H1 (cell line): Measurements from ENCODE around the gene PRRX1. TPM values are rescaled to one million over a fixed set of nuclear protein-coding genes. Genes with fewer than 3 reads are reported as not detected.
A peak's percentile ranks its signal among the peaks of the same experiment; 100 is the strongest.

Experiments used
- CEBPB ChIP-seq: IDR thresholded peaks from 2 replicates; pipeline ENCODE4 v1.6.1; 2012; ENCODE audit warnings: low read depth, low read length
- CHD1 ChIP-seq: IDR thresholded peaks from 2 replicates; pipeline ENCODE4 v1.6.1; 2012; ENCODE audit warnings: low read depth, low read length, improper control_type of control experiment
- KDM1A ChIP-seq: fragments of 200-600, 300-600 bp; sonication (generic); IDR thresholded peaks from 2 replicates; pipeline ENCODE4 v1.7.1; 2016; ENCODE audit warnings: mild to moderate bottlenecking, low read length, borderline replicate concordance
- KDM4A ChIP-seq: IDR thresholded peaks from one replicate; pipeline ENCODE4 v1.7.1; 2012; ENCODE audit warnings: low read depth, mild to moderate bottlenecking, moderate library complexity, low read length, inconsistent platforms; ENCODE audit not compliant: severe bottlenecking
- KDM5A ChIP-seq: fragments of 200-600 bp; IDR thresholded peaks from 2 replicates; pipeline ENCODE4 v1.7.1; 2012; ENCODE audit warnings: mild to moderate bottlenecking, low read length, inconsistent platforms, mixed read lengths
- MAFK ChIP-seq: IDR thresholded peaks from 2 replicates; pipeline ENCODE4 v1.6.1; 2012; ENCODE audit warnings: low read depth, mild to moderate bottlenecking, improper control_type of control experiment, low read length
- NANOG ChIP-seq: IDR thresholded peaks from 2 replicates; pipeline ENCODE4 v1.6.1; 2011; ENCODE audit warnings: low read length, low read depth, mild to moderate bottlenecking, inconsistent platforms; ENCODE audit not compliant: insufficient read depth, poor library complexity, severe bottlenecking
- RFX5 ChIP-seq: IDR thresholded peaks from 2 replicates; pipeline ENCODE4 v1.6.1; 2011; ENCODE audit warnings: low read depth, low read length, improper control_type of control experiment, borderline replicate concordance
- RXRA ChIP-seq: IDR thresholded peaks from 2 replicates; pipeline ENCODE4 v1.6.1; 2011; ENCODE audit warnings: low read depth, mild to moderate bottlenecking, low read length, moderate library complexity; ENCODE audit not compliant: insufficient read depth
- SIN3A ChIP-seq, 2 experiments: IDR thresholded peaks in 1 of 2; conservative IDR thresholded peaks in 1 of 2; 2 replicates each; pipeline ENCODE4 v1.6.1; 2011 to 2012; ENCODE audit warnings: low read length in 2 of 2, improper control_type of control experiment in 1 of 2, low read depth in 1 of 2, mild to moderate bottlenecking in 1 of 2
- SP4 ChIP-seq: IDR thresholded peaks from 2 replicates; pipeline ENCODE4 v1.6.1; 2012; ENCODE audit warnings: low read length, inconsistent platforms
- SRF ChIP-seq: IDR thresholded peaks from 2 replicates; pipeline ENCODE4 v1.6.1; 2011; ENCODE audit warnings: mild to moderate bottlenecking, low read depth, low read length, moderate library complexity
- SUZ12 ChIP-seq: fragments of 200-600 bp; sonication (generic); IDR thresholded peaks from 2 replicates; pipeline ENCODE4 v1.6.1; 2012; ENCODE audit warnings: mild to moderate bottlenecking, inconsistent platforms, low read length, moderate library complexity, mixed read lengths
- TAF1 ChIP-seq: IDR thresholded peaks from 2 replicates; pipeline ENCODE4 v1.6.1; 2011; ENCODE audit warnings: mild to moderate bottlenecking, low read depth, low read length
- TBP ChIP-seq: IDR thresholded peaks from 2 replicates; pipeline ENCODE4 v1.6.1; 2011; ENCODE audit warnings: low read depth, low read length, improper control_type of control experiment
- TEAD4 ChIP-seq: IDR thresholded peaks from 2 replicates; pipeline ENCODE4 v1.6.1; 2012; ENCODE audit warnings: low read depth, low read length, inconsistent platforms, mixed read lengths
- YY1 ChIP-seq: IDR thresholded peaks from 2 replicates; pipeline ENCODE4 v1.6.1; 2011; ENCODE audit warnings: low read depth, mild to moderate bottlenecking, low read length
- ZNF274 ChIP-seq: IDR thresholded peaks from 2 replicates; pipeline ENCODE4 v1.7.0; 2012; ENCODE audit warnings: low read length, borderline replicate concordance; ENCODE audit errors: extremely low read depth
- polyA plus RNA-seq, 7 experiments: library from polyadenylated mRNA; depleted of rRNA in 3 of 7; stranded (reverse) in 5 of 7; unstranded in 2 of 7; fragments of >200 nt in 5 of 7; fragments of 200-250 nt in 2 of 7; gene quantifications; 1 replicate in 5 of 7; 2 replicates in 1 of 7; 4 replicates in 1 of 7; pipeline versions ENCODE4 v1.2.1 to v1.2.3, GENCODE V29; 2011 to 2013; ENCODE audit warnings: missing spikeins in 2 of 7, mixed read lengths in 2 of 7
- total RNA-seq: library from RNA; stranded (reverse); fragmentation: NEBNext Ultra II Directional; extraction: Animal tissue kit (Norgen Biotek cat#: 25700); gene quantifications from 2 replicates; pipeline ENCODE4 v1.2.1, GENCODE V29; 2021
- TF ChIP-seq, protein P1 (sequence below): IDR thresholded peaks from 2 replicates; pipeline ENCODE4 v1.6.1; 2011; ENCODE audit warnings: low read depth, mild to moderate bottlenecking, low read length; ENCODE audit not compliant: insufficient read depth
- TF ChIP-seq, protein P2 (sequence below): IDR thresholded peaks from 2 replicates; pipeline ENCODE4 v1.6.1; 2012; ENCODE audit warnings: inconsistent platforms
- TF ChIP-seq, protein P3 (sequence below), 3 experiments: IDR thresholded peaks; 1 replicate in 2 of 3; 2 replicates in 1 of 3; pipeline versions ENCODE4 v1.5.1 to v1.6.1; 2011; ENCODE audit warnings: low read length in 3 of 3, mild to moderate bottlenecking in 3 of 3, inconsistent platforms in 2 of 3, low read depth in 1 of 3, moderate library complexity in 1 of 3; ENCODE audit not compliant: insufficient read depth in 1 of 3; ENCODE audit errors: control extremely low read depth in 1 of 3

The PRRX1 gene
- total and polyA plus RNA-seq, 2 of the 8 experiments (the other 6 are each of a cell fraction or from before 2014, with no cell fraction given) = not detected

DNA sequence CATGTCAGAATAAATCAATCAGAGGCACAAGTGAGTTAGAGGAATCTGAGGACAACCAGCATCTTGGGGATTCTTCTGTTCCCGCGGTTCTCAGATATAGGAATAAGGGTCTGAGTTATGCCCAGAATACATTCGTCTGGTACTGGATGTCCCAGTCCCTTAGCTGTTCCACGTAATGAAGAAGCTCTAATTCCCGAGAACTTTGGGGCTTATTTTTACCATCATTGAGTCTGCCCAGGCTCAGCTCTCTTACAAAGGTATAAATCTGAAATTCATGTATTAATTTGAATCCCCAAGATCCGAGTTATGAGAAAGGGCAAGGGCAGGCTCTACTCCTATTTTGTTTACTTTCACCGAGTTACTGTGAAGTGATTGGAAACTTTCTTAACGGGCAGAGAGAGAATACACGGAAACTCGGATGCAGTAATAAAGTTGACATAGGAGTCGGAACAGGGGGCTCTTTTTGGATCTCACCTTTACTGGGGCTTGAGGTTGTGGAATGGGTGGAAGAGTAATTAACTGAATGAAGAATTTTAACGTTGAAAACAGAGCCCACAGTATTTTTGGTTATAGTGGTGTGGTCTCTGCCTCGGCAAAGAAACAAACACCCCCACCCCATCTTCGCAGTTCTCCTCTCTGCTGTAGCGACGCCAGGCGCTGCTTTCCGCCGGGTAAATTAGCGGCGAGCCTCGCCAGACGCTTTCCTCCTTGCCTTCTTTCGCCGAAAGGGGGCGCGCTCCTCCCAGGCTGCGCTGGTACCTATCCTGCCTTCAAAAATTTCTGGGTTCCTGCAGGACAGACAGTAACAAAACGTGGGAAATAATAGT is 7.1 kb downstream of the PRRX1 start (continued):
- TF ChIP-seq CEBPB (no peak), CHD1 (no peak), SRF (no peak), SIN3A (conservative IDR thresholded peaks at IDR 0.05 in 1 of 2, IDR thresholded peaks at IDR 0.05 in 1 of 2; ENCODE audit: low read depth in 1 of 2, low read length in 2 of 2) (no peak), TAF1 (no peak), RFX5 (no peak), ZNF274 (no peak), KDM1A (no peak), TBP (no peak), TEAD4 (no peak), KDM4A (no peak), YY1 (no peak), KDM5A (no peak), SP4 (no peak), SUZ12 (peak; percentile 64; the same call in 1 of the 2 replicates), RXRA (no peak), NANOG (no peak), MAFK (no peak)
- TF ChIP-seq, protein P1, sequence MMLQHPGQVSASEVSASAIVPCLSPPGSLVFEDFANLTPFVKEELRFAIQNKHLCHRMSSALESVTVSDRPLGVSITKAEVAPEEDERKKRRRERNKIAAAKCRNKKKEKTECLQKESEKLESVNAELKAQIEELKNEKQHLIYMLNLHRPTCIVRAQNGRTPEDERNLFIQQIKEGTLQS = no peak
- TF ChIP-seq, protein P2, sequence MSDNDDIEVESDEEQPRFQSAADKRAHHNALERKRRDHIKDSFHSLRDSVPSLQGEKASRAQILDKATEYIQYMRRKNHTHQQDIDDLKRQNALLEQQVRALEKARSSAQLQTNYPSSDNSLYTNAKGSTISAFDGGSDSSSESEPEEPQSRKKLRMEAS = no peak
- TF ChIP-seq, protein P3, sequence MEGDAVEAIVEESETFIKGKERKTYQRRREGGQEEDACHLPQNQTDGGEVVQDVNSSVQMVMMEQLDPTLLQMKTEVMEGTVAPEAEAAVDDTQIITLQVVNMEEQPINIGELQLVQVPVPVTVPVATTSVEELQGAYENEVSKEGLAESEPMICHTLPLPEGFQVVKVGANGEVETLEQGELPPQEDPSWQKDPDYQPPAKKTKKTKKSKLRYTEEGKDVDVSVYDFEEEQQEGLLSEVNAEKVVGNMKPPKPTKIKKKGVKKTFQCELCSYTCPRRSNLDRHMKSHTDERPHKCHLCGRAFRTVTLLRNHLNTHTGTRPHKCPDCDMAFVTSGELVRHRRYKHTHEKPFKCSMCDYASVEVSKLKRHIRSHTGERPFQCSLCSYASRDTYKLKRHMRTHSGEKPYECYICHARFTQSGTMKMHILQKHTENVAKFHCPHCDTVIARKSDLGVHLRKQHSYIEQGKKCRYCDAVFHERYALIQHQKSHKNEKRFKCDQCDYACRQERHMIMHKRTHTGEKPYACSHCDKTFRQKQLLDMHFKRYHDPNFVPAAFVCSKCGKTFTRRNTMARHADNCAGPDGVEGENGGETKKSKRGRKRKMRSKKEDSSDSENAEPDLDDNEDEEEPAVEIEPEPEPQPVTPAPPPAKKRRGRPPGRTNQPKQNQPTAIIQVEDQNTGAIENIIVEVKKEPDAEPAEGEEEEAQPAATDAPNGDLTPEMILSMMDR (IDR thresholded peaks at IDR 0.05; ENCODE audit: control extremely low read depth in 1 of 3, insufficient read depth in 1 of 3, low read depth in 1 of 3, low read length in 3 of 3) = peak; percentile 84 to 88 (median 86)
